GM23248 (cell line): ENCODE results near the gene PEAR1. TPM values are rescaled to one million over a fixed set of nuclear protein-coding genes. Genes with fewer than 3 reads are reported as not detected.

Experiments
- DNase-seq: peaks from one replicate; pipeline ENCODE4 v3.0.0-alpha.2; 2015
- H2AFZ ChIP-seq: fragments of 200-600 bp; sonication (generic); 2 replicates; pipeline ENCODE4 v1.6.1; 2016; ENCODE audit warnings: antibody characterized with exemption
- H3F3A ChIP-seq: fragments of 200-600 bp; sonication (generic); 2 replicates; pipeline ENCODE4 v1.6.1; 2016; ENCODE audit warnings: mild to moderate bottlenecking, antibody characterized with exemption, mixed run types; ENCODE audit not compliant: insufficient read depth
- H3K27ac ChIP-seq: fragments of 200-600 bp; sonication (generic); 2 replicates; pipeline ENCODE4 v1.5.1; 2016; ENCODE audit warnings: mild to moderate bottlenecking
- H3K27me3 ChIP-seq: fragments of 200-600 bp; sonication (generic); replicated peaks from 2 replicates; pipeline ENCODE4 v1.6.1; 2016; ENCODE audit warnings: mild to moderate bottlenecking; ENCODE audit not compliant: insufficient read depth
- H3K36me3 ChIP-seq: fragments of 200-600 bp; sonication (generic); 2 replicates; pipeline ENCODE4 v1.6.1; 2016; ENCODE audit warnings: low read depth, mild to moderate bottlenecking
- H3K4me1 ChIP-seq: fragments of 200-600 bp; sonication (generic); 2 replicates; pipeline ENCODE4 v1.6.1; 2016; ENCODE audit warnings: mild to moderate bottlenecking; ENCODE audit not compliant: insufficient read depth
- H3K4me2 ChIP-seq: fragments of 200-600 bp; sonication (generic); one replicate; pipeline ENCODE4 v1.6.1; 2016; ENCODE audit warnings: mild to moderate bottlenecking; ENCODE audit not compliant: unreplicated experiment
- H3K4me3 ChIP-seq: fragments of 200-600 bp; sonication (generic); 2 replicates; pipeline ENCODE4 v1.5.1; 2016; ENCODE audit warnings: mild to moderate bottlenecking
- H3K79me2 ChIP-seq: fragments of 200-600 bp; sonication (generic); 2 replicates; pipeline ENCODE4 v1.6.1; 2016; ENCODE audit warnings: mild to moderate bottlenecking; ENCODE audit not compliant: insufficient read depth
- H3K9ac ChIP-seq: fragments of 200-600 bp; sonication (generic); 2 replicates; pipeline ENCODE4 v1.6.1; 2016; ENCODE audit warnings: mild to moderate bottlenecking
- H3K9me2 ChIP-seq: fragments of 200-600 bp; sonication (generic); 2 replicates; pipeline ENCODE4 v1.6.1; 2016; ENCODE audit warnings: mixed run types, mild to moderate bottlenecking, moderate library complexity; ENCODE audit not compliant: insufficient read depth
- H3K9me3 ChIP-seq: fragments of 200-600 bp; sonication (generic); one replicate; pipeline ENCODE4 v1.6.1; 2017; ENCODE audit warnings: low read depth
- H4K20me1 ChIP-seq: fragments of 200-600 bp; sonication (generic); 2 replicates; pipeline ENCODE4 v1.6.0; 2016; ENCODE audit not compliant: insufficient read depth
- EZH2 ChIP-seq: fragments of 200-600 bp; sonication (generic); IDR thresholded peaks from 2 replicates; pipeline ENCODE4 v1.6.1; 2018; ENCODE audit warnings: antibody characterized with exemption, mild to moderate bottlenecking; ENCODE audit not compliant: insufficient read depth, poor library complexity, severe bottlenecking
- EZH2phosphoT487 ChIP-seq: fragments of 200-600 bp; sonication (generic); IDR thresholded peaks from 2 replicates; pipeline ENCODE4 v1.6.1; 2018; ENCODE audit warnings: antibody characterized with exemption, moderate library complexity, mild to moderate bottlenecking, low read depth; ENCODE audit not compliant: insufficient read depth
- WGBS, 2 experiments: methylation state at CpG; one replicate each; pipeline ENCODE4 v1.1.6; 2015 to 2017; ENCODE audit warnings: low lambda C conversion rate in 2 of 2, low coverage in 1 of 2; ENCODE audit errors: missing lambda C conversion rate in 2 of 2; 5-methylcytosine and 5-hydroxymethylcytosine counted together
- in situ Hi-C: fragments of 300-500 bp; cut with MboI; formaldehyde crosslinking; loops from 2 replicates; pipeline ENCODE4 v1.15.0; 2020
- polyA plus RNA-seq: library from polyadenylated mRNA; unstranded; fragments of >200 nt; fragmentation: Nextera tagmentation; extraction: Ambion mirVana; gene quantifications from 2 replicates; pipeline ENCODE4 v1.2.1, GENCODE V29; 2016
- total RNA-seq: library from RNA; depleted of rRNA; stranded (reverse); fragments of >200 nt; shearing (Covaris generic); gene quantifications from 2 replicates; pipeline ENCODE4 v1.2.3, GENCODE V29; 2014

PEAR1 gene
- total and polyA plus RNA-seq, 2 experiments from 2014 or later: 1.2 to 2.2 TPM

DNA sequence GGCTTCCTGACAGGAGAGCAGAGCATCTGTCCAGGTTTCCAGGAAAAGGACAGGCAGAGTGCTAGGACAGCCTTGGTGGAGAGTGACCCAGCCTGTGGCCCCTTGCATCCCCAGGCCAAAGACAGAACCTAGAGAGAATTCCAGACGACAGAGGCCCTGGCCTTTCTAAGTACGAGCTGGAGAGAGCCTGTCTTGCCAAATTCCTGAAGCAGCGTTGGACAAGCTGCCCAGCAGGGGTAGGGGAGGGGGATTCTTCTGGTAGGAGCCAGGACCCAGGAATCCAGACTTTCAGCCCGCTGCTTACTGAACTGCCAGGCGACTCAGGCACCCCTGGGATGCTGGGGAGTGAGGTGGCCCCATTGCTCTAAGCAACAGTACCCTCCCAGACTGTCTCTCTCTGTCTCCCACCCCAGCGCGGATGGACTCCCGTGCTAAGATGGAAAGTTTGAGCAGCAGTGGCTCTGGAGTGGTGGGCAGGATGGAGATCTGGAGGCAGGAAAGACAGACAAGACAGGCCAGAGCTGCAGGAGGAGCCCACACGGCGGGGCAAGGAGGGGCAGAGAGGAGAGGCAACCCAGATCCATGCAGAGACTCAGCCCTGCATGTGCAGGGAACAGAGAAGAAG is 8.8 kb upstream of the PEAR1 start:
- WGBS, 2 experiments: 58 to 62% methylated on average over 10 of the region's 10 CpGs
- DNase-seq: no peak
- H3K4me2 ChIP-seq: no peak overlapping the region
- H3K9me2 ChIP-seq: no peaks in the 10 kb centered on the region
- no peaks in the 10 kb centered on the region for H3K9me3 ChIP-seq
- in situ Hi-C loops: loop anchor here (10.0 kb wide), 1 partner anchor 90 kb away; no protein-coding TSS in a partner anchor
- H3K9ac ChIP-seq: no peak overlapping the region
- H3K27me3 ChIP-seq: peaks cover 13% of the 10 kb centered on the region; the same call in 1 of the 2 replicates
- no peak overlapping the region for H2AFZ ChIP-seq
- no peak overlapping the region for H3K27ac ChIP-seq
- no peak overlapping the region for H3K4me3 ChIP-seq
- no peaks in the 10 kb centered on the region for H3K4me1 ChIP-seq
- H3F3A ChIP-seq: no peaks in the 10 kb centered on the region
- TF ChIP-seq EZH2phosphoT487 (no peak), EZH2 (no peak)
- no peaks in the 10 kb centered on the region for H3K36me3 ChIP-seq
- H4K20me1 ChIP-seq: no peaks in the 10 kb centered on the region
- H3K79me2 ChIP-seq: no peaks in the 10 kb centered on the region

DNA sequence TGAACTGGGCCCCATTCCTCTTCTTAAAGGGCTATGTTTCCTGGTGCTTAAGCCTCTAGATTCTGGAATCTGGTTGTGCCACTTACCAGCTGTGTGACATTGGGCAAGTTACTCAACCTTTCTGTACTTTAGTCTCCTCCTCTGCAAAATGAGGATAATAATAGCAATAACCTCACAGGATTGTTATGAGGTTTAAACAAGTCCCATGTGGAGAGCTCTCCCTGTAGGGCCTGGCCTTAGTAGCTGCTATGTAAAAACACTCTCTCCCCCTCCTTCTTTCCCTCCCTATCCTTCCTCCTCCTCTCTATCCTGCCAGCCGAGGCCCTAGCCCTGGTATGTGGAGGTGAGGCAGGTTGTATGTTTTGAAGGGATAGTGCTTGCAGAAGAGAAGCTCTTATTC is 8.2 kb upstream of the PEAR1 start:
- WGBS, 2 experiments: 88 to 100% methylated on average over 1 of the region's 1 CpG
- H3K27ac ChIP-seq: no peak overlapping the region
- no peak overlapping the region for H3K4me3 ChIP-seq
- in situ Hi-C loops: loop anchor here (10.0 kb wide), 1 partner anchor 91 kb away; no protein-coding TSS in a partner anchor
- peaks cover 13% of the 10 kb centered on the region; the same call in 1 of the 2 replicates for H3K27me3 ChIP-seq
- H3K79me2 ChIP-seq: no peaks in the 10 kb centered on the region
- H3K9ac ChIP-seq: no peak overlapping the region
- no peak for TF ChIP-seq EZH2phosphoT487
- TF ChIP-seq EZH2: no peak
- no peaks in the 10 kb centered on the region for H3K9me2 ChIP-seq
- H2AFZ ChIP-seq: no peak overlapping the region
- no peaks in the 10 kb centered on the region for H3K36me3 ChIP-seq
- no peak overlapping the region for H3K4me2 ChIP-seq
- H3F3A ChIP-seq: peaks cover 2% of the 10 kb centered on the region; the same call in 1 of the 2 replicates
- no peaks in the 10 kb centered on the region for H4K20me1 ChIP-seq
- H3K4me1 ChIP-seq: no peaks in the 10 kb centered on the region
- no peaks in the 10 kb centered on the region for H3K9me3 ChIP-seq
- DNase-seq: peak; percentile 47

DNA sequence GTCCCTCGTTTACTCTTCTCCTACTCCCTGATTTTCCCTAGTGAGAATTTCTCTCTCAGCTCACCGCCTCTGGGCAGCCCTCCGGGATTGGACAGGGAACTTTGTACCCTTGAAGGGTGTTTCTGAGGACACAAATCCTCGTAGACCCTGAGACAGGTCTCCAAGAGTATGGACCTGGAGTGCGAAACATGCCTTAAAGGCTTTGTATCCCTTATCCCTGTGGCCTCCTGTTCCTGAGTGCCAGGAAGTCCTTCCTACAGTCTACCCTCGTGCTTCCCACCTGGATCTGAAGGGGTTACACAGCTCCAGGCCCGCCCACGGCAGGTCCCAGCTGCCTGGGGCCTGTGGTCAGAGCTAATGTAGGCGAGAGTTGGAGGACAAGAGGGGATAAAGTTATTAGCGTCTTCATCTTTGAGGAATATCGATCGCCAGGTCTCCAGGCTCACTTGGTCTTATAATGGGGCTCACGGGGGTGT is 7.6 kb upstream of the PEAR1 start:
- no peak overlapping the region for H3K9ac ChIP-seq
- no peak for DNase-seq
- no peak overlapping the region for H3K4me2 ChIP-seq
- H3F3A ChIP-seq: peaks cover 5% of the 10 kb centered on the region
- H3K9me3 ChIP-seq: no peaks in the 10 kb centered on the region
- no peaks in the 10 kb centered on the region for H3K4me1 ChIP-seq
- WGBS, 2 experiments: 65% methylated on average over 13 of the region's 13 CpGs
- H3K9me2 ChIP-seq: no peaks in the 10 kb centered on the region
- no peak overlapping the region for H2AFZ ChIP-seq
- H4K20me1 ChIP-seq: no peaks in the 10 kb centered on the region
- no peaks in the 10 kb centered on the region for H3K36me3 ChIP-seq
- no peak overlapping the region for H3K27ac ChIP-seq
- H3K27me3 ChIP-seq: peaks cover 10% of the 10 kb centered on the region; the same call in 1 of the 2 replicates
- no peak overlapping the region for H3K4me3 ChIP-seq
- no peak for TF ChIP-seq EZH2phosphoT487
- TF ChIP-seq EZH2: no peak
- in situ Hi-C loops: loop anchor here (10.0 kb wide), 1 partner anchor 91 kb away; no protein-coding TSS in a partner anchor
- H3K79me2 ChIP-seq: no peaks in the 10 kb centered on the region

DNA sequence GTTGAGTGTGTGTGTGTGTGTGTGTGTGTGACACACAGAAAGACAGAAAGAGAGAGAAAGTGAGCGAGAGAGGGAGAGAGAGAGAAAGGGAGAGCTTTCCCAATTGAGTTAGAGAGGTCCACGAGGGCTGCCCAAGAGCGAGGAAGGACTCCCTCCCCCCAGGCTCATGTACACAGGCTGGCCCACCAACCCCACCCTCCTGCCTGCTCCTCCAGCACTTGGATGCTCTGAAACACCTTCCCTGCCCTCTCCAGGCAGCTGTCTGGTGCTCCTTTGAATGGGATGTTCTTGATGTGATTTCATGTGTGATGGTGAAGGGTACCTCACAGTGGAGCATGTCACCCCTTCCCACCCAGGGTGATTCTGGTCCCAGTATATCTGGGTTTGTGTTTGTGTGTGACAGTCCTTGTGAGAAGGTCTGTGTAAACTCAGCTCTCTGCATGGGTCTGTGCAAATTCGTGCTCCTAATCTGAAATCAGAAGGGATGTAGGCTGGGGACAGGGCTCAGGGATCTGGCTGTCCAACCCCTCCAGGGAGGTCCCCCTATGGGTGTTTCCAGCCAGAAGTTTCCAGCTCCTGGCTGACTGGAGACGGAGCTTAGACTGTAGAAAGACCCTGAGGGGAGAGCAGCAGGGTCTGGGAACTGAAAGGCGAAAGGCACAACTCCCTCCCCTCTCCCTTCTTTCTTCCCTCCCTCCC is 6.8 kb upstream of the PEAR1 start:
- no peaks in the 10 kb centered on the region for H3K9me3 ChIP-seq
- peaks cover 11% of the 10 kb centered on the region for H3F3A ChIP-seq
- H3K9me2 ChIP-seq: no peaks in the 10 kb centered on the region
- no peaks in the 10 kb centered on the region for H3K36me3 ChIP-seq
- no peak overlapping the region for H3K4me3 ChIP-seq
- WGBS, 2 experiments: 51 to 54% methylated on average over 5 to 6 of the region's 6 CpGs
- in situ Hi-C loops: loop anchor here (10.0 kb wide), 1 partner anchor 92 kb away; no protein-coding TSS in a partner anchor
- no peaks in the 10 kb centered on the region for H3K4me1 ChIP-seq
- no peaks in the 10 kb centered on the region for H4K20me1 ChIP-seq
- DNase-seq: no peak
- TF ChIP-seq EZH2 (no peak), EZH2phosphoT487 (no peak)
- H3K9ac ChIP-seq: no peak overlapping the region
- H3K4me2 ChIP-seq: no peak overlapping the region
- H2AFZ ChIP-seq: no peak overlapping the region
- no peak overlapping the region for H3K27ac ChIP-seq
- 0 out of 2 replicates have a peak, but pooled peaks cover 2% of the 10 kb centered on the region for H3K27me3 ChIP-seq
- no peaks in the 10 kb centered on the region for H3K79me2 ChIP-seq
